ENCODE measurements around the gene IQCC.

Gene IQCC

DNA sequence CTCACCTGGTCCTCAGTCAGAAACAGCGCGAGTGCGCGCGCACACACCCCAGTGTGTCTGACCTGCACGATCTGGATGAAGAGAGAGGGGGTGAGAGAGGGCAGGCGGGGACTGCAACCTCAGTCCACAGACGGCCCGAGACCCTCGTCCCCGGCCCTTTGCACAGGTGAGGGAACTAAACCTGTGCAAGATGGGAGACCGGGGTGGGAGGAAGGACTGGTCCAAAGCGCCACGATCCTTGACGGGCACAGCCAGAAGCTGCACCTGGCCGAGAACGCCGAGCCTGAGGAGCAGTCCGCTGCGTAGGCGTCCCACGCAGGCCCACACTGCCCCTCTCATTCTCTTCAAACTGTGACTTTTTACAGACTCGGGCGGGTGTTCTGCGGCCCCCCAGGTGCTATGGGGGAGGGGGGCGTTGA lies 519 bp upstream of the IQCC start:
- TF ChIP-seq RAD21 (IDR thresholded peaks at IDR 0.05; ENCODE audit: low read depth) (no peak), TEAD4 (IDR thresholded peaks at IDR 0.05) (no peak), EGR1 (IDR thresholded peaks at IDR 0.05) (peak; percentile 28; the same call in 1 of the 2 replicates), FOXM1 (IDR thresholded peaks at IDR 0.05; ENCODE audit: borderline replicate concordance, low read depth) (no peak), YY1 (IDR thresholded peaks at IDR 0.05; ENCODE audit: low read depth) (no peak)
- TF ChIP-seq, protein P1, sequence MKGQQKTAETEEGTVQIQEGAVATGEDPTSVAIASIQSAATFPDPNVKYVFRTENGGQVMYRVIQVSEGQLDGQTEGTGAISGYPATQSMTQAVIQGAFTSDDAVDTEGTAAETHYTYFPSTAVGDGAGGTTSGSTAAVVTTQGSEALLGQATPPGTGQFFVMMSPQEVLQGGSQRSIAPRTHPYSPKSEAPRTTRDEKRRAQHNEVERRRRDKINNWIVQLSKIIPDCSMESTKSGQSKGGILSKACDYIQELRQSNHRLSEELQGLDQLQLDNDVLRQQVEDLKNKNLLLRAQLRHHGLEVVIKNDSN (IDR thresholded peaks at IDR 0.05): no peak

- TF ChIP-seq TEAD4 (IDR thresholded peaks at IDR 0.05): no peak
- no peak for TF ChIP-seq TAF1 (IDR thresholded peaks at IDR 0.05; ENCODE audit: low read depth)
- TF ChIP-seq YY1 (IDR thresholded peaks at IDR 0.05; ENCODE audit: low read depth): no peak
- no peak for TF ChIP-seq CEBPB (IDR thresholded peaks at IDR 0.05)
Measured at GRCh38 chr1:32208469-32208868, 3.0 kb downstream of the IQCC start.

DNA sequence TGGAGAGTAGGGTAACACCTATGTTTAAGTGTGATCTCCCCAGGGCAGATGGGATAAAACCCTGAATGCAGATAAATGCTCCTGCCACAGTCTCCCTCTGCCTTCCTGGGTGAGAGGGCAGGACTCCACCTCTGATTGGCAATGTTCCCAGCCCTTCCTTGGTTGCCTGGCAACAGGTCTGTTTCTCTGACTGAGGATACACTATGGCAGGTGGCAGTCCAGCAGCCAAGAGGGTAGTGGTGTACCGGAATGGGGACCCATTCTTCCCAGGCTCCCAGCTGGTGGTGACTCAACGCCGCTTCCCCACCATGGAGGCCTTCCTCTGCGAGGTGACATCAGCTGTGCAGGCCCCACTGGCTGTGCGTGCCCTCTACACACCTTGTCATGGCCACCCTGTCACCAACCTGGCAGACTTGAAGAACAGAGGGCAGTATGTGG lies 3.4 kb downstream of the IQCC start, which contains the start of gene DCDC2B:
Gene DCDC2B, plus strand, starts transcription at position 199 of the 438 bp plus-strand sequence. Its CDS starts 5 bp downstream, at position 204.
- TF ChIP-seq TEAD4 (IDR thresholded peaks at IDR 0.05): no peak
- TF ChIP-seq, protein P1 (IDR thresholded peaks at IDR 0.05): no peak
- TF ChIP-seq, protein P2, sequence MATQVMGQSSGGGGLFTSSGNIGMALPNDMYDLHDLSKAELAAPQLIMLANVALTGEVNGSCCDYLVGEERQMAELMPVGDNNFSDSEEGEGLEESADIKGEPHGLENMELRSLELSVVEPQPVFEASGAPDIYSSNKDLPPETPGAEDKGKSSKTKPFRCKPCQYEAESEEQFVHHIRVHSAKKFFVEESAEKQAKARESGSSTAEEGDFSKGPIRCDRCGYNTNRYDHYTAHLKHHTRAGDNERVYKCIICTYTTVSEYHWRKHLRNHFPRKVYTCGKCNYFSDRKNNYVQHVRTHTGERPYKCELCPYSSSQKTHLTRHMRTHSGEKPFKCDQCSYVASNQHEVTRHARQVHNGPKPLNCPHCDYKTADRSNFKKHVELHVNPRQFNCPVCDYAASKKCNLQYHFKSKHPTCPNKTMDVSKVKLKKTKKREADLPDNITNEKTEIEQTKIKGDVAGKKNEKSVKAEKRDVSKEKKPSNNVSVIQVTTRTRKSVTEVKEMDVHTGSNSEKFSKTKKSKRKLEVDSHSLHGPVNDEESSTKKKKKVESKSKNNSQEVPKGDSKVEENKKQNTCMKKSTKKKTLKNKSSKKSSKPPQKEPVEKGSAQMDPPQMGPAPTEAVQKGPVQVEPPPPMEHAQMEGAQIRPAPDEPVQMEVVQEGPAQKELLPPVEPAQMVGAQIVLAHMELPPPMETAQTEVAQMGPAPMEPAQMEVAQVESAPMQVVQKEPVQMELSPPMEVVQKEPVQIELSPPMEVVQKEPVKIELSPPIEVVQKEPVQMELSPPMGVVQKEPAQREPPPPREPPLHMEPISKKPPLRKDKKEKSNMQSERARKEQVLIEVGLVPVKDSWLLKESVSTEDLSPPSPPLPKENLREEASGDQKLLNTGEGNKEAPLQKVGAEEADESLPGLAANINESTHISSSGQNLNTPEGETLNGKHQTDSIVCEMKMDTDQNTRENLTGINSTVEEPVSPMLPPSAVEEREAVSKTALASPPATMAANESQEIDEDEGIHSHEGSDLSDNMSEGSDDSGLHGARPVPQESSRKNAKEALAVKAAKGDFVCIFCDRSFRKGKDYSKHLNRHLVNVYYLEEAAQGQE (IDR thresholded peaks at IDR 0.05; ENCODE audit: low read depth): no peak
- TF ChIP-seq ZBTB7A (IDR thresholded peaks at IDR 0.05; ENCODE audit: low read depth): no peak
- TF ChIP-seq YY1 (IDR thresholded peaks at IDR 0.05; ENCODE audit: low read depth): 0 out of 2 replicates have a peak, but pooled peaks have one; percentile 12
- no peak for TF ChIP-seq CREB1 (IDR thresholded peaks at IDR 0.05; ENCODE audit: low read depth)
- TF ChIP-seq TAF1 (IDR thresholded peaks at IDR 0.05; ENCODE audit: low read depth): no peak
- TF ChIP-seq NFIC (IDR thresholded peaks at IDR 0.05): peak; percentile 55; the same call in 1 of the 2 replicates

DNA sequence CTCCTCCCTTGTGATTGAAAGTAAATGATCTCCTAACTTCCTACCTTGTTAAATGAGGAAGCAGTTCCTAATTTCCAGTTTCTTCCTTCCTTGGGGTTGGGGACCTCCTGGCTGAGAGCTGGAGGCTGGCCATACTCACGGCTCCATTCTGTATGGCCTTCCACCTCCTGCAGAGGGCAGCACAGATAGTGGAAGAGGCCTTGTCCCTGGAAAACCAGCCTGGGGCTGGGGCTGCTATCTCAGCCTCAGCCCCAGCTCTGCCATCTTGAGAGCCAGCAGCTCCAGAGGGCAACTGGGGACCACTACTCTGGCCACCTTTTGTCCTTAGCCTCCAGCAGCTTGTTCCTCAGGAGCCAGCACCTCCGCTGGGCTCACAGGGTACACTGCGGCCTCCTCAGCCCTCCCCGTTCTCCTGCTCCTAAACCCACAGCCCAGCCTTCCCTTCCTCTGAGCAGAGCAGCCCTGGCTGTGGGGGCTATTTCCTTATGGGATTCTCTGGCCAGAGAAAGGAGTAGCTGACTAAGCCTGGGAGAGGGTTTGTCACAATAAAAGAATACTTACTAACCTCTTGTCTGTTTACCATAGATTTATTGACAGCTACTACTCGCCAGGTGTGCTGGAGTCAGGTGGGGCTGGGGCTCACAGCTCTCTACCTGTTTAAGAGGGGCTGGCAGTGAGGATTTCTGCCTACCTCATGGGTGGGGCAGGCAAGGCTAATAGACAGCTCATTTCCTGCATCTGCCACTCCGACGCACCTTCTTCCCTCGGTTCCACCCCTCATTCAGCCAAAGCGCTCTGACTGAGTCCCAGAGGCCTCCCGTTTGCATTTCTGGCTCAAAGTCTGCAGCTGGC lies 10.4 kb downstream of the IQCC start:
- peak; percentile 72 for TF ChIP-seq RAD21 (IDR thresholded peaks at IDR 0.05; ENCODE audit: low read depth)
- TF ChIP-seq, protein P2 (IDR thresholded peaks at IDR 0.05; ENCODE audit: low read depth): no peak
- TF ChIP-seq YY1 (IDR thresholded peaks at IDR 0.05; ENCODE audit: low read depth): no peak
- no peak for TF ChIP-seq TCF12 (IDR thresholded peaks at IDR 0.05; ENCODE audit: low read depth)
- no peak for TF ChIP-seq CEBPB (IDR thresholded peaks at IDR 0.05)
- TF ChIP-seq TAF1 (IDR thresholded peaks at IDR 0.05; ENCODE audit: low read depth): no peak
- TF ChIP-seq FOXM1 (IDR thresholded peaks at IDR 0.05; ENCODE audit: borderline replicate concordance, low read depth): no peak

GRCh38 chr1:32216566-32216965 lies 11.1 kb downstream of the IQCC start:
- TF ChIP-seq, protein P3, sequence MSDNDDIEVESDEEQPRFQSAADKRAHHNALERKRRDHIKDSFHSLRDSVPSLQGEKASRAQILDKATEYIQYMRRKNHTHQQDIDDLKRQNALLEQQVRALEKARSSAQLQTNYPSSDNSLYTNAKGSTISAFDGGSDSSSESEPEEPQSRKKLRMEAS (IDR thresholded peaks at IDR 0.05): no peak
- TF ChIP-seq TCF12 (IDR thresholded peaks at IDR 0.05; ENCODE audit: low read depth) (no peak), YY1 (IDR thresholded peaks at IDR 0.05; ENCODE audit: low read depth) (no peak), EGR1 (IDR thresholded peaks at IDR 0.05) (no peak), EP300 (IDR thresholded peaks at IDR 0.05; ENCODE audit: borderline replicate concordance) (no peak), RAD21 (IDR thresholded peaks at IDR 0.05; ENCODE audit: low read depth) (no peak), CREB1 (IDR thresholded peaks at IDR 0.05; ENCODE audit: low read depth) (no peak), NFIC (IDR thresholded peaks at IDR 0.05) (no peak), CEBPB (IDR thresholded peaks at IDR 0.05) (no peak), TAF1 (IDR thresholded peaks at IDR 0.05; ENCODE audit: low read depth) (no peak), ZBTB7A (IDR thresholded peaks at IDR 0.05; ENCODE audit: low read depth) (no peak), FOXM1 (IDR thresholded peaks at IDR 0.05; ENCODE audit: borderline replicate concordance, low read depth) (no peak), TEAD4 (IDR thresholded peaks at IDR 0.05) (no peak)
- TF ChIP-seq, protein P2 (IDR thresholded peaks at IDR 0.05; ENCODE audit: low read depth): no peak
- TF ChIP-seq, protein P1 (IDR thresholded peaks at IDR 0.05): no peak

Measured in Ishikawa (cell line).